GM12864 (cell line): ENCODE data around the gene HID1.

Source experiments
- DNase-seq: peaks from one replicate; pipeline ENCODE4 v3.0.0-alpha.2; 2011; ENCODE audit warnings: low read depth
- H3K4me3 ChIP-seq: 2 replicates; pipeline ENCODE4 v1.5.1; 2011; ENCODE audit warnings: mild to moderate bottlenecking, low read depth, low read length, control low read depth
- TF ChIP-seq, protein P1 (sequence below): IDR thresholded peaks from 2 replicates; pipeline ENCODE4 v1.5.1; 2011; ENCODE audit warnings: low read depth, mild to moderate bottlenecking, moderate library complexity, low read length, control low read depth, inconsistent platforms; ENCODE audit errors: missing control alignments

HID1 gene

DNA sequence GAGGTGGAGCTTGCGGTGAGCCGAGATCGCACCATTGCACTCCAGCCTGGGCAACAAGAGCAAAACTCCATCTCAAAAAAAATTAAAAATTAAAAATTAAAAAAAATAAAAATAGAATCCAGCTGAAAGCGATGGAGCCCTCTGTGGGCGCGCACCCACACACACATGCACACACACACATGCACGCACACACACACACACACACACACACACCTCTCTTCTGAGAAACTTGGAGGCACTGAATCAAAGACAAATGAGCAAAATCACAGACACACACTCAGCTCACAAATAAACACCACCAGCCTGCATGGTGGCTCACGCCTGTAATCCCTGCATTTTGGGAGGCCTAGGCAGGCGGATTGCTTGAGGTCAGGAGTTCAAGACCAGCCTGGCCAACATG, 69.5 kb downstream of the HID1 start:
- TF ChIP-seq, protein P1, sequence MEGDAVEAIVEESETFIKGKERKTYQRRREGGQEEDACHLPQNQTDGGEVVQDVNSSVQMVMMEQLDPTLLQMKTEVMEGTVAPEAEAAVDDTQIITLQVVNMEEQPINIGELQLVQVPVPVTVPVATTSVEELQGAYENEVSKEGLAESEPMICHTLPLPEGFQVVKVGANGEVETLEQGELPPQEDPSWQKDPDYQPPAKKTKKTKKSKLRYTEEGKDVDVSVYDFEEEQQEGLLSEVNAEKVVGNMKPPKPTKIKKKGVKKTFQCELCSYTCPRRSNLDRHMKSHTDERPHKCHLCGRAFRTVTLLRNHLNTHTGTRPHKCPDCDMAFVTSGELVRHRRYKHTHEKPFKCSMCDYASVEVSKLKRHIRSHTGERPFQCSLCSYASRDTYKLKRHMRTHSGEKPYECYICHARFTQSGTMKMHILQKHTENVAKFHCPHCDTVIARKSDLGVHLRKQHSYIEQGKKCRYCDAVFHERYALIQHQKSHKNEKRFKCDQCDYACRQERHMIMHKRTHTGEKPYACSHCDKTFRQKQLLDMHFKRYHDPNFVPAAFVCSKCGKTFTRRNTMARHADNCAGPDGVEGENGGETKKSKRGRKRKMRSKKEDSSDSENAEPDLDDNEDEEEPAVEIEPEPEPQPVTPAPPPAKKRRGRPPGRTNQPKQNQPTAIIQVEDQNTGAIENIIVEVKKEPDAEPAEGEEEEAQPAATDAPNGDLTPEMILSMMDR, result no peak
- H3K4me3 ChIP-seq, result no peak overlapping the region
- DNase-seq, result no peak

- TF ChIP-seq, protein P1, result no peak
These were observed 71.0 kb downstream of the HID1 start for GRCh38 chr17:74901353-74902135.

More at GRCh38 chr17:74901353-74902135, 71.0 kb downstream of the HID1 start:
- DNase-seq, result no peak
- H3K4me3 ChIP-seq, result no peak overlapping the region
